NK-92 (cell line): Measurements from ENCODE around the gene CUX1.
"Not testable (repeated sequence)": the region's sequence is repeated elsewhere in the genome, so short reads cannot be mapped to it uniquely, and the experiment has no call there.

Experiments
- DNase-seq: peaks from one replicate; lab custom pipeline; 2025; ENCODE audit not compliant: unreplicated experiment; lab: John Stamatoyannopoulos, UW

The CUX1 gene

DNA sequence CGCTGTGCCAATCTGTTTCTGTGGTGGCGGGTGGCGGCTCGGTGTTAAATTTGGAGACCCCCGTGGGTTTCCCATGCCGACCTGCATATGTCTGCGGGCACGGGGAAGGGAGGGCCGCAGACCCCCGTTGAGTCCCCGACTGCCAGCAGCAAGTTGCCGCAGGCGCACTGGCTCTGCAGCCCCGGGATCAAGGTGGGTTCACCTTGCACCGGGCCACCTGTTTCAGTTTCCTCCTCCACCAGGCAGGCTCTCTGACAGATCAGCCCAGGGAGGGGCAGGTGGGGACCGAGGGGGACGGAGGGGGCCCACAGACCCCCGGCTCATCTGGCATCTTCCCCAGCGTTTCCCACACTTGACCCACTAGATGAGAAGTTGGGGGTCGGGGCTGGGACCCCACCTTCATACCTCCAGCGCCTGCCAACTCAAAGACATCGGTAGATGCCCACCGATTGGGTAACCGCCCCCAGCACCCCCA is 95.9 kb downstream of the CUX1 start:
- DNase-seq: no peak

- DNase-seq: no peak
Measured at GRCh38 chr7:101913851-101914250, 96.4 kb downstream of the CUX1 start.

GRCh38 chr7:101915000-101915399 is 97.6 kb downstream of the CUX1 start:
- DNase-seq: no peak

DNA sequence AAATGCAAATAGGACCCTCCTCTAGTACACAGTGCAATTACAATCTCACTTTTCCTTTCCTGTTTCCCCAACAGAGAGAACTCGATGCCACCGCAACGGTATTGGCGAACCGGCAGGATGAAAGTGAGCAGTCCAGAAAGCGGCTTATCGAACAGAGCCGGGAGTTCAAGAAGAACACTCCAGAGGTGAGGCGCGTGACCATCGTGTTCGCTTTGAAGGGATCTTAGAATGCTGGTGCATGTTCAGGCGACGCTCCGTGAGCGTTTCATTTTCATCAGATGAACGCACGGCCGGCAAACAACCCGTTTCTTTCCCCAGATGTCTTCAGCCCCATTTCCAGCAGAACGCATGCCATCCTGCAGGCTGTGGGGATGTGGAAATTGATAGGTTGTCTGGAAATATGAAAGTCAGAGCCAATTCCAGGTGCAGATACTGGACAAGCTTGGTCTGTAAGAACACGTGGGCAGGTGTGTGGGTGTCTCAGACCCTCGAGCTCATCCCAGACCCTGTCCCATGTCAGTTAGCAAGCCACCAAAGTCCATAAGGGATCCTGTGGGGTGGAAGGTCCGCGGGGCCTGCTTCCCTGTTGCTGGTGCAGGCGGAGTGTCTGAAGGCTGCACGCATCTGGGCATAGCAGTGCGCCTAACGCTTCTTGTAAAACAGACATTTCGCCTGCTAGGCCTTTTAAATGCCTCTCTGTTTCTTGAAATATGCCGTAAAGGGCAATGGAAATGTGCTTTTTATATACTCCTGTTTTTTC is 98.8 kb downstream of the CUX1 start:
- DNase-seq: no peak

GRCh38 chr7:101916876-101917275 is 99.5 kb downstream of the CUX1 start:
- no peak for DNase-seq

- no peak for DNase-seq
Measured at GRCh38 chr7:101917566-101917965, 100.1 kb downstream of the CUX1 start.

DNA sequence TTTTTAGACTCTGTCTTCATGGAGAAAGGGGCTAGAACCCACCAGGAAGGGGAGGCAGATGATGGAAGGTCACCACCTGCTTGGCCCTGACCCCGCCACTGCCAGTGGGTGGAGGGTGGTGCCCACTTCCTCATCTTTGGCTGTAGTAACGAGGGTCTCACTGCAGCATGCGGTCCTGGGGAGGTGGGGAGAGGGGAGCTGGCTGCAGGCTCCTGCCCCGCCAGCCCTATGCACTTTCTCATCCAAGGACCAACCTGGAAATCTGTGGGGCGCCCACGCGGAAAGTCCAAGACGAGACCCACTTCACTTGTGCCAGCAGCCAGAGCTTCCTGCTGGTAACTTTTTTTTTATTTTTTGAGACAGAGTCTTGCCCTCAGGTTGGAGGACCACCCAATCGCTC is 101.0 kb downstream of the CUX1 start:
- DNase-seq: no peak

DNA sequence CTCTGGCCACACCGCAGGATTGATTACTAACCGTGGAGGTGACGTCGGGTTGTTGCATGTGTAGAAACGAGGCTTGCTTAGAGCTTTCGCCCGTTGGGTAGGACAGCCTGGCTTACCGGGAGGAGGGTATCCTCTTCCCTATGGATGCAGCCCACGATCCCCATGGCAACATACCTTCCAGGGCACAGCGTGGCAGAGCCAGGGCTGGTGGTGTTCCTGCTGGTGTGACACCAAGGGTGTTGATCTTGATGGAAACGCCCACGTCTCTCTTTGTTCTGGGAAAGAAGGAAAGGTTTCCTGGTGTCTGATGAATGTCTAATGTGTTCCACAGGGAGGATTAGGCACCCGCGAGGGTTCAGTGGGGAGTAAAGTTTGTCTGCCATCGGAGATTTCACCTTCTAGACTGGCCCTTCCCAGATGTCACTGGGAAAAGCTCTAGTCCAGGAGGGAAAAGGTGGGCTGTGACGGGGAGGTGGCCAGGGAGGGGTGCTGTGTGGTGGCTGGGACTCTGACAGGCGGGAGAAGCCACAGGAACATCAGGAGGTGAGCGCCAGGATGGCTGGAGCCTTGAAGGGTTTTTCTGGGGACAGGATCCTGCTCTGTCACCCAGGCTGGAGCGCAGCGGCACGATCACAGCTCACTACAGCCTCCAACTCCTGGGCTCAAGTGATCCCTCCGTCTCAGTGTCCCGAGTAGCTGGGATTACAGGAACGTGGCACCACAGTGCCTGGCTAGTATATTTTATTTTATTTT is 102.1 kb downstream of the CUX1 start:
- DNase-seq: no peak

- DNase-seq: no peak
Measured at GRCh38 chr7:101921061-101921460, 103.6 kb downstream of the CUX1 start.

DNA sequence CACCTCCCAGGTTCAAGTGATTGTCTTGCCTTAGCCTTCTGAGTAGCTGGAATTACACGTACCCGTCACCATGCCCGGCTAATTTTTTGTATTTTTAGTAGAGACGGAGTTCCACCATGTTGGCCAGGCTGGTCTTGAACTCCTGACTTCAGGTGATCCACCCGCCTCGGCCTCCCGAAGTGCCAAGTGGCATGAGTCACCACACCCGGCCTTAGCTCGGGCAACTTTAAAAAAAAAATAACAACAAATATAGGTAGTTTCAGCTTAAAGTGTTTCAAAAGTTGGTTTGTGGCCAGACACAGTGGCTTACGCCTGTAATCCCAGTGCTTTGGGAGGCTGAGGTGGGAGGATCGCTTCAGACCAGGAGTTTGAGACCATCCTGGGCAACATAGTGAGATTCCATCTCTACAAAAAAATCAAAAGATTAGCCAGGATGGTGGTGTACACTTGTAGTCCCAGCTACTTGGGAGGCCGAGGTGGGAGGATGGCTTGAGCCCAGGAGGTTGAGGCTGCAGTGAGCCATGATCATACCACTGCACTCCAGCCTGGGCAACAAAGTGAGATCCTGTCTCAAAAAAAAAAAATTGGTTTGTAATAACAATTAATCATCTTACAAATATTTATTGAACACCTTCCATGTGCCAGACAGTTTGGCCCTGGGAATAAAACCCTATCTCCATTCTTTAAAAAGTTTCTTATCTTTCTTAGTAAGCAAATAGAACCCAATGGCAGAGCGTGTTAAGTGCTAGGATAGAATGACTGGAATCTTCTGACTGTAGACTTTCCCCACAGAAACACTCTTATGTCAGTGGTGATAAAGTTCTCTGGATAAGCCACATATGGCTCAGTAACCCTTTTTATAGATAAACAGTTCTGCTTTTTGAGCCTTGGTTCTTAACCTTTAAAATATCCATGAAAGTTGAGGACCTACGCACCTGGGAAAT is 104.4 kb downstream of the CUX1 start:
- DNase-seq: not testable (repeated sequence)

DNA sequence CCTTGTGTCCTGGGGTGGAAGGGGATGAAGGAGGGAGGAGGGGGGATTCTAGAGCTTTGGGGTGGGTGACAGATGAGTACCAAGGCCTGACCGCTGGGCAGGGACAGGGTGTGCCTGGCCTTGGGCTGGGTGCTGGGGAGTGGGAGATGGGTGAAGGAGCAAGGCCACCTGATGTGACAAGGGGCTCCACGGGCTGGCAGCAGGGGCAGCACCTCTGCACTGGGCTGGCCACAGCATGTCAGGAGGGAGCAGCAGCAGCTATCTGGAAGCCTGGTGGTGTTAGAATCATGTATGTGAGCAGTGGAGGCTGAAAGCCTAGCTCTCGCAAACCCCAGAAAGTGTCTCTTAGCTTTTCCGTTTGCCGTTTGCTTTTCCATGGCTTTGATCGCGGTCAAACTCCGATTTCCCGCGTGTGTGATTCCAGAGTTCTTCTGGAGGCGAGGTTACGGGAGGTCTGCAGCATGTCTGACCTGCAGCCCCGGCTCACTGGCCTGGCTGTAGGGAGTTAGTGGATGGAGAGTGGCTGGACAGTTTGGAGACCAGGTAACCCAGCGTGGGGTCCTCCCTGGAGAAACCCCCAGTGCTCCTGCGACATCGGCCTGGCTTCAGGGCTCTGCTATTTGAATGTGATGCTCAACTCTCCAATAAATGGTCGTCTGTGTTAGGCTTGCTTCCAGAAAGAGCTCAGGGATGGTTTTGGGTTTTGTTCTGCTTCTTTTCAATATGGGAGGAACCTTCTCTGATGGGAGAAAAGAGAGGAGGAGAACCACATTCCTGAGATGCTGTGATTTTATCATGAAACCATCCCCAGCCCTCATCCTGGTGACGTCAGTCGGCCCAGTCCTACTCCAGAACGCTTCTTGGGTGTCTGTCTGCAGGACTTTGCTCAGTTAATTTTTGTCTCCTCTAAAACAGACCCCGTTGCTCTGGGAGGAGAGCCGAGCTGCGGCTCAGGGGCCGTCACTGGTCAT is 105.5 kb downstream of the CUX1 start:
- DNase-seq: no peak

DNA sequence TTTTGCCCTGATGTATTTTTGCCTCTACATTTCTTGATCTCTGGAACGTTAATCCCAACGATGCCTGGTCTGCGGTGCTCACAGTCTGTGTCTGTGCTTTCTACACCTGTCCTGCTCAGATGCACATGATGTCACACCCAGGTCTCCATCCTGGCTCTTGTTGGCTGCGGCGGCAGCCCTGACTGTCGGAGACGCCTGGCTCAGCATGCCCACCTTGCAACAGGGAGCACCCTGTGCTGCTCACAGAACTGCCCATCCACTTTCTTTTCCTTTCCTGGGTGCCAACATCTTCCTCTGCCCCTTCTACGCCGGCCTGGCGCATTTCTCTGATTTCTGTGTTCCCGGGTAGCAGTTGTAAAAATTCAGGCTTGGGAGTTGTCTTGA is 106.2 kb downstream of the CUX1 start:
- DNase-seq: no peak

- DNase-seq: no peak
Measured at GRCh38 chr7:101924171-101924570, 106.7 kb downstream of the CUX1 start.

- no peak for DNase-seq
Measured at GRCh38 chr7:101926265-101926664, 108.8 kb downstream of the CUX1 start.

GRCh38 chr7:101927389-101927788 is 110.0 kb downstream of the CUX1 start:
- DNase-seq: no peak

- DNase-seq: no peak
Measured at GRCh38 chr7:101927802-101928201, 110.4 kb downstream of the CUX1 start.

DNA sequence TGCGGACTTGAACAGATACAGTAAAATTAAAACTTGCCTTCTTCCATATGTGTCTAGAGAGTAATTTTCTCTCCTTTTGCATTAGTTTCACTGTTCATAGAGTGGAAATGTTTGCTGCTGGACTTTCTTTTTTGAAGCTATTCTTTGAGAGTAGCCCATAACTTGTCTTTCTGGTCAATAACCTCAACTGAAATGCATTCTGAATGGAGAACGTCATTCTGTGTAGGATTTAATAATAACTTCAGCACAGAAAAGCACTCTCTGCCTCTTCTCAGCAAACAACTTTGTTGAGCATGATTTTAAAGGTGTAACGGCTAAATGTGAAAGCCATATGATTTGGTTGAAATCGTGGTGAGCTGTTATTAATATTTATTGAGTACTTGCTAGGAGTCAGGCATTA is 111.8 kb downstream of the CUX1 start:
- DNase-seq: no peak

- not testable (repeated sequence) for DNase-seq
Measured at GRCh38 chr7:101929911-101930310, 112.5 kb downstream of the CUX1 start.

- DNase-seq: no peak
Measured at GRCh38 chr7:101932083-101932482, 114.7 kb downstream of the CUX1 start.

DNA sequence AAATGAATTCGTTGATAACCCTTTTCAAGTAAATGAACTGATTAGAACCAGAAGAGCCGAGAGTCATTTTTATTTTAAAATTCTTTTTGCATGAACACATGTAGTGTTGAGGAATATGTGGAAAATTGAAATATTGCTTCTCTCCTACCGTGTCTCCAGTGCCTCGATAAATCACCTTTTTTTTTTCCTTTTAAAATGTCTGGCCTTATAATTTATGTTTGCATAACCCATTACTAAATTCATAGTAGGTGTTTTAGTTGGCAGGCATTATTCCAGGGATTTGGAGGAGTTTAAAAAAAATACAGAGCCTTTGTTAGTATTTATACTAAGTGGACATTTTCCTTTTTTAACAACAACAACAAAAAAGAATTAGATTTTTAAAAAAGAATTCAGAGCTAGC is 115.6 kb downstream of the CUX1 start:
- no peak for DNase-seq
